HepG2 (cell line): ENCODE results near the gene FANCG. TPM values are rescaled to one million over a fixed set of nuclear protein-coding genes. Genes with fewer than 3 reads are reported as not detected.
A peak's percentile ranks its signal among the peaks of the same experiment; 100 is the strongest.

ENCODE experiments used
- DMAP1 ChIP-seq: IDR thresholded peaks from 2 replicates; pipeline ENCODE4 v1.6.1; 2016
- GABPB1 ChIP-seq: IDR thresholded peaks from 2 replicates; pipeline ENCODE4 v1.6.1; 2016; ENCODE audit warnings: mild to moderate bottlenecking, missing genetic modification reagents, moderate library complexity, missing compliant biosample characterization
- KIAA2018 ChIP-seq: sonication (generic); formaldehyde crosslinking; IDR thresholded peaks from 2 replicates; pipeline ENCODE4 v1.5.0; 2020; ENCODE audit warnings: mild to moderate bottlenecking, missing genetic modification reagents, borderline replicate concordance
- ONECUT2 ChIP-seq: sonication (generic); formaldehyde crosslinking; IDR thresholded peaks from 2 replicates; pipeline ENCODE4 v1.4.0; 2020; ENCODE audit warnings: missing genetic modification reagents
- RORA ChIP-seq: sonication (generic); formaldehyde crosslinking; IDR thresholded peaks from 2 replicates; pipeline ENCODE4 v1.5.0; 2020; ENCODE audit warnings: mild to moderate bottlenecking, missing genetic modification reagents, moderate library complexity
- SOX6 ChIP-seq, 2 experiments: fragments of 450-650 bp in 1 of 2; sonication (generic) in 1 of 2; formaldehyde crosslinking in 1 of 2; IDR thresholded peaks; 2 replicates each; pipeline versions ENCODE4 v1.4.0 to v1.6.1; 2017 to 2020; ENCODE audit warnings: antibody characterized with exemption in 1 of 2, mild to moderate bottlenecking in 1 of 2, missing genetic modification reagents in 1 of 2
- ZBED4 ChIP-seq: sonication (generic); formaldehyde crosslinking; IDR thresholded peaks from 2 replicates; pipeline ENCODE4 v1.4.0; 2020; ENCODE audit warnings: missing genetic modification reagents, borderline replicate concordance
- polyA plus RNA-seq, 8 experiments: library from polyadenylated mRNA; depleted of rRNA in 3 of 8; stranded (reverse) in 7 of 8; unstranded in 1 of 8; fragments of >200 nt; fragmentation: Illumina TruSeq in 4 of 8; extraction: Trizol in 4 of 8; gene quantifications; 2 replicates each; pipeline versions ENCODE4 v1.2.1 to v1.2.3, GENCODE V29; 2011 to 2016; ENCODE audit warnings: low read depth in 4 of 8, missing spikeins in 1 of 8, mixed read lengths in 1 of 8; ENCODE audit not compliant: insufficient read depth in 1 of 8
- total RNA-seq, 5 experiments: library from RNA; depleted of rRNA; stranded (reverse); fragments of >200 nt; fragmentation: Illumina TruSeq; extraction: Trizol; gene quantifications; 2 replicates each; pipeline ENCODE4 v1.2.3, GENCODE V29; 2016; ENCODE audit warnings: low read depth in 1 of 5
- TF ChIP-seq, protein P1 (sequence below): sonication (generic); formaldehyde crosslinking; IDR thresholded peaks from 2 replicates; pipeline ENCODE4 v1.4.0; 2020; ENCODE audit warnings: missing genetic modification reagents
- TF ChIP-seq, protein P2 (sequence below): sonication (generic); formaldehyde crosslinking; IDR thresholded peaks from 2 replicates; pipeline ENCODE4 v1.4.0; 2020; ENCODE audit warnings: low read depth, missing genetic modification reagents

The FANCG gene
- total and polyA plus RNA-seq, 2 of the 13 experiments (the other 11 are each of a cell fraction or from before 2014, with no cell fraction given) = 14.4 to 45.1 TPM

GRCh38 chr9:35071814-35072460, 7.8 kb downstream of the FANCG start (continued):
- TF ChIP-seq ZBED4 (CRISPR knock-in tag) (peak; percentile 99), SOX6 (IDR thresholded peaks at IDR 0.05) (no peak), SOX6 (CRISPR knock-in tag; IDR thresholded peaks at IDR 0.05) (no peak), RORA (CRISPR knock-in tag) (no peak), ONECUT2 (CRISPR knock-in tag) (no peak), DMAP1 (CRISPR knock-in tag) (no peak; the same call in 1 of the 2 replicates), GABPB1 (peak; percentile 62; the same call in 1 of the 2 replicates), KIAA2018 (CRISPR knock-in tag) (no peak)
- TF ChIP-seq, protein P1, sequence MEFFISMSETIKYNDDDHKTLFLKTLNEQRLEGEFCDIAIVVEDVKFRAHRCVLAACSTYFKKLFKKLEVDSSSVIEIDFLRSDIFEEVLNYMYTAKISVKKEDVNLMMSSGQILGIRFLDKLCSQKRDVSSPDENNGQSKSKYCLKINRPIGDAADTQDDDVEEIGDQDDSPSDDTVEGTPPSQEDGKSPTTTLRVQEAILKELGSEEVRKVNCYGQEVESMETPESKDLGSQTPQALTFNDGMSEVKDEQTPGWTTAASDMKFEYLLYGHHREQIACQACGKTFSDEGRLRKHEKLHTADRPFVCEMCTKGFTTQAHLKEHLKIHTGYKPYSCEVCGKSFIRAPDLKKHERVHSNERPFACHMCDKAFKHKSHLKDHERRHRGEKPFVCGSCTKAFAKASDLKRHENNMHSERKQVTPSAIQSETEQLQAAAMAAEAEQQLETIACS = peak; percentile 88
- TF ChIP-seq, protein P2, sequence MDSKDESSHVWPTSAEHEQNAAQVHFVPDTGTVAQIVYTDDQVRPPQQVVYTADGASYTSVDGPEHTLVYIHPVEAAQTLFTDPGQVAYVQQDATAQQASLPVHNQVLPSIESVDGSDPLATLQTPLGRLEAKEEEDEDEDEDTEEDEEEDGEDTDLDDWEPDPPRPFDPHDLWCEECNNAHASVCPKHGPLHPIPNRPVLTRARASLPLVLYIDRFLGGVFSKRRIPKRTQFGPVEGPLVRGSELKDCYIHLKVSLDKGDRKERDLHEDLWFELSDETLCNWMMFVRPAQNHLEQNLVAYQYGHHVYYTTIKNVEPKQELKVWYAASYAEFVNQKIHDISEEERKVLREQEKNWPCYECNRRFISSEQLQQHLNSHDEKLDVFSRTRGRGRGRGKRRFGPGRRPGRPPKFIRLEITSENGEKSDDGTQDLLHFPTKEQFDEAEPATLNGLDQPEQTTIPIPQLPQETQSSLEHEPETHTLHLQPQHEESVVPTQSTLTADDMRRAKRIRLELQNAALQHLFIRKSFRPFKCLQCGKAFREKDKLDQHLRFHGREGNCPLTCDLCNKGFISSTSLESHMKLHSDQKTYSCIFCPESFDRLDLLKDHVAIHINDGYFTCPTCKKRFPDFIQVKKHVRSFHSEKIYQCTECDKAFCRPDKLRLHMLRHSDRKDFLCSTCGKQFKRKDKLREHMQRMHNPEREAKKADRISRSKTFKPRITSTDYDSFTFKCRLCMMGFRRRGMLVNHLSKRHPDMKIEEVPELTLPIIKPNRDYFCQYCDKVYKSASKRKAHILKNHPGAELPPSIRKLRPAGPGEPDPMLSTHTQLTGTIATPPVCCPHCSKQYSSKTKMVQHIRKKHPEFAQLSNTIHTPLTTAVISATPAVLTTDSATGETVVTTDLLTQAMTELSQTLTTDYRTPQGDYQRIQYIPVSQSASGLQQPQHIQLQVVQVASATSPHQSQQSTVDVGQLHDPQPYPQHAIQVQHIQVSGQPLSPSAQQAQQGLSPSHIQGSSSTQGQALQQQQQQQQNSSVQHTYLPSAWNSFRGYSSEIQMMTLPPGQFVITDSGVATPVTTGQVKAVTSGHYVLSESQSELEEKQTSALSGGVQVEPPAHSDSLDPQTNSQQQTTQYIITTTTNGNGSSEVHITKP (CRISPR knock-in tag) = no peak
